ENCODE data around the gene PLA2G2F.

PLA2G2F gene

DNA sequence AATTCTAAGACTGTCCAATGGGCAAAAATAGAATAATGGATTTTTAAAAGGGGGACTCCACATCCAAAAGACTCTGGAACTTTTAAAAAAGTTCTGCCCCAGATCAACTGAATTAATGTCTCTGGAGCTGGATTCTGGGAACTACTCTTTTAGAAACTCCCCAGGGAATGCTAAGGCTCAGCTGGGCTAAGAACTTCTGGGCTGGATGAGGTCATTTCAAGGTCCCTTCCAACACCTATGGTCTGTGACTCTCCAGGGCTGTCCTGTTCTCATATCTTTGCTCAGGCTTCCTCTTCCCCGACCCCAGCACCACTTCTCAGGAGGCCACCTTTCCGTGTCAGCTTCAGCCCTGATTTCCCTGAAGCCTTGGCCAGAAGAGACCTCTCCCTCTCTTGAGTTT lies 60.7 kb downstream of the PLA2G2F start:
- TF ChIP-seq TAF1 (IDR thresholded peaks at IDR 0.05; ENCODE audit: borderline replicate concordance, insufficient read depth, low read length): no peak
- no peak for TF ChIP-seq FOXP2 (optimal IDR thresholded peaks at IDR 0.05; ENCODE audit: borderline replicate concordance, extremely low read depth, extremely low read length, insufficient read depth)
- TF ChIP-seq POLR2AphosphoS5 (IDR thresholded peaks at IDR 0.05; ENCODE audit: low read depth, low read length): no peak
- TF ChIP-seq REST (IDR thresholded peaks at IDR 0.05; ENCODE audit: insufficient read depth in 1 of 2, low read depth in 2 of 2, low read length in 2 of 2): no peak
- TF ChIP-seq SIN3A (IDR thresholded peaks at IDR 0.05; ENCODE audit: borderline replicate concordance, insufficient read depth, low read length): no peak

All from PFSK-1 (cell line).